Measurements from ENCODE around the gene BCAP31.

DNA sequence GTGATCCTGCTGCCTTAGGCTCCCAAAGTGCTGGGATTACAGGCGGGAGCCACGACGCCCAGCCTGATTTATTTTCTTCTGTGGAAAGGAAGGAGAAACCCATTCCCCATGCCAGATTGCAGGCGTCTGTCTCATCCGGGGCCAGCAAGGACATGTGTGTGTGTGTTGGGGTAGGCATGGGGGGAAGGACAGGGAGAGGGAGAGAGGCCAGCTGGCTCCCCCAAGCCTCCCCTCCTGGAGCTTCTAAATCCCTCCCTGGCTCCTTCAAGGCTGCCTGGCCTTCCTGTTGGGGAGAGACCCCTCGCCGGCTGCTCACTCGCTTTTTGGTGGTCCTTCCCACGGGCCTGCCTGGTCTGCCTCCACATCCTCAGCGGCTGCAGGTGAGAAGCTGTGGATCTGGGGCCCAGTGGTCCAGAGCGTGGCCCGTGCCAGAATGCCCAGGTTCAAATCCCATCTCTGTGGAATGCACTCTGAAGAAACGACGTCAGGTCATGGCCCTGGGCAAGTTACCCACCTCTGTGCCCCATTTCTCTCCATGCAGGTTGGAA is 38.5 kb upstream of the BCAP31 start:
- TF ChIP-seq CTCF (IDR thresholded peaks at IDR 0.05) (no peak), POLR2A (IDR thresholded peaks at IDR 0.05) (no peak)
